ENCODE results near the gene NUTM1. TPM values are rescaled to one million over a fixed set of nuclear protein-coding genes. Genes with fewer than 3 reads are reported as not detected.

Gene NUTM1
- total RNA-seq, 4 donors from 2014 or later = not detected

- WGBS, 2 donors = no CpG with 5 or more reads among the region's 3 CpGs
- Histone ChIP-seq H3K27me3 (no peaks in the 10 kb centered on the region), H3K4me3 (no peak overlapping the region), H3K36me3 (peaks cover 0 to 98% (median 12%) of the 10 kb centered on the region in 3 donors), H3K4me1 (peaks cover 5 to 57% (median 9%) of the 10 kb centered on the region in 3 donors), H3K9me3 (no peaks in the 10 kb centered on the region), H3K27ac (peak overlapping the region in 3 of 4 donors; percentile 68 to 74 (median 69))
- TF ChIP-seq, protein P1, sequence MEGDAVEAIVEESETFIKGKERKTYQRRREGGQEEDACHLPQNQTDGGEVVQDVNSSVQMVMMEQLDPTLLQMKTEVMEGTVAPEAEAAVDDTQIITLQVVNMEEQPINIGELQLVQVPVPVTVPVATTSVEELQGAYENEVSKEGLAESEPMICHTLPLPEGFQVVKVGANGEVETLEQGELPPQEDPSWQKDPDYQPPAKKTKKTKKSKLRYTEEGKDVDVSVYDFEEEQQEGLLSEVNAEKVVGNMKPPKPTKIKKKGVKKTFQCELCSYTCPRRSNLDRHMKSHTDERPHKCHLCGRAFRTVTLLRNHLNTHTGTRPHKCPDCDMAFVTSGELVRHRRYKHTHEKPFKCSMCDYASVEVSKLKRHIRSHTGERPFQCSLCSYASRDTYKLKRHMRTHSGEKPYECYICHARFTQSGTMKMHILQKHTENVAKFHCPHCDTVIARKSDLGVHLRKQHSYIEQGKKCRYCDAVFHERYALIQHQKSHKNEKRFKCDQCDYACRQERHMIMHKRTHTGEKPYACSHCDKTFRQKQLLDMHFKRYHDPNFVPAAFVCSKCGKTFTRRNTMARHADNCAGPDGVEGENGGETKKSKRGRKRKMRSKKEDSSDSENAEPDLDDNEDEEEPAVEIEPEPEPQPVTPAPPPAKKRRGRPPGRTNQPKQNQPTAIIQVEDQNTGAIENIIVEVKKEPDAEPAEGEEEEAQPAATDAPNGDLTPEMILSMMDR (IDR thresholded peaks at IDR 0.05) = no peak
- no peak for TF ChIP-seq POLR2A (IDR thresholded peaks at IDR 0.05)
- intact Hi-C loops (cut with DNase I) = no loop called here
- DNase-seq = no peak
Measured at GRCh38 chr15:34359416-34359815, 16.3 kb downstream of the NUTM1 start.

- Histone ChIP-seq H3K36me3 (peaks cover 0 to 90% (median 12%) of the 10 kb centered on the region in 3 donors), H3K27ac (peak overlapping the region in 3 of 4 donors; percentile 68 to 74 (median 69)), H3K4me3 (no peak overlapping the region), H3K4me1 (peaks cover 5 to 66% (median 10%) of the 10 kb centered on the region in 3 donors), H3K27me3 (no peaks in the 10 kb centered on the region), H3K9me3 (no peaks in the 10 kb centered on the region)
- 60% methylated on average over 1 of the region's 1 CpG; no CpG with 5 or more reads in 1 of the 2 donors for WGBS, 2 donors
- DNase-seq = no peak
- intact Hi-C loops (cut with DNase I) = loop anchor here (10.0 kb wide), 1 partner anchor 125 kb away; no protein-coding TSS in a partner anchor
- TF ChIP-seq POLR2A (IDR thresholded peaks at IDR 0.05) = no peak
- TF ChIP-seq, protein P1 (IDR thresholded peaks at IDR 0.05) = no peak
Measured at GRCh38 chr15:34360298-34360697, 17.2 kb downstream of the NUTM1 start.

GRCh38 chr15:34361278-34361677 is 18.2 kb downstream of the NUTM1 start:
- Histone ChIP-seq H3K9me3 (no peaks in the 10 kb centered on the region), H3K4me3 (no peak overlapping the region), H3K36me3 (peaks cover 0 to 80% (median 12%) of the 10 kb centered on the region in 3 donors), H3K27ac (peak overlapping the region in 3 of 4 donors; percentile 68 to 74 (median 69)), H3K4me1 (peaks cover 8 to 75% (median 18%) of the 10 kb centered on the region in 3 donors), H3K27me3 (no peaks in the 10 kb centered on the region)
- DNase-seq = no peak
- intact Hi-C loops (cut with DNase I) = loop anchor here (10.0 kb wide), 1 partner anchor 126 kb away; no protein-coding TSS in a partner anchor
- no peak for TF ChIP-seq POLR2A (IDR thresholded peaks at IDR 0.05)
- TF ChIP-seq, protein P1 (IDR thresholded peaks at IDR 0.05) = no peak
- WGBS, 2 donors = 86 to 100% methylated on average over 2 to 7 of the region's 7 CpGs

DNA sequence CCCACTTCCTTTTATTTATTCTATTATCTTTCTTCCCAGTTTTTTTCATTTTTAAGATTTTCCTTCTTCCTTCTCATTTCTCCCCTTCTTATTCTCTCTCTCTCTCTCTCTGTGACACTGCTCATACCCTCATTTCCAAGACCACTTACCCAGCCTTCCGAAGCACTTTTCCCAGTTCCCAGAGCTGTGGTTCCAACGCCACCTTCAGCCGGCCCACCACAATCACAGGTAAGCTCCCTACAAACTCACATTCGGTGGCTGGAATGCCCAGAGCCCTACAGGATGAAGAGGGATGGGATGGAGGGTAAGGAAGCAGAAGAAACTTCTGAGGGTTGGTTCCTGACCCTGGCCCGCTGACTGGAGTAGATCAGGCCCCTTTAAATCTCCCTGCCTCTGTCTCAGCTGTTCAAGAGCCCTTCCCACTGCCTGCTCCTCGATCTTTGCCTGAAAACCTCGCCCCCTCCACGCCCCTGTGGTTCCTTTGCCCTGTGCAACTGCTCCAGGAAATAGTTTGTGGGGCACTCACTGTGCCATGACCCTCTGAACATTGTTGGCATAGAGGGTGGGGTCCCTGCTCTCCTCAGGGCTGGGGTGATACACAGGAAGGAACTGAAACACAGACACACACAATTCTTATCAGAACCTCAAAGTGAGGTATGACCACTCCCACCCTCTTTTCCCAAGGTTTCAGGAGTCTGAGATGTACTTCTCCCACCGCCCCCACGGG is 19.1 kb downstream of the NUTM1 start:
- H3K27ac ChIP-seq = peak overlapping the region; percentile 26 to 74 (median 68)
- H3K27me3 ChIP-seq = no peaks in the 10 kb centered on the region
- peaks cover 0 to 70% (median 12%) of the 10 kb centered on the region in 3 donors for H3K36me3 ChIP-seq
- no peak overlapping the region for H3K4me3 ChIP-seq
- TF ChIP-seq, protein P1 (IDR thresholded peaks at IDR 0.05) = no peak
- no peak for TF ChIP-seq POLR2A (IDR thresholded peaks at IDR 0.05)
- H3K4me1 ChIP-seq = peaks cover 8 to 77% (median 18%) of the 10 kb centered on the region in 3 donors
- WGBS, 2 donors = 64 to 74% methylated on average over 5 to 9 of the region's 10 CpGs
- no peaks in the 10 kb centered on the region for H3K9me3 ChIP-seq
- intact Hi-C loops (cut with DNase I) = loop anchor here (10.0 kb wide), 1 partner anchor 127 kb away; no protein-coding TSS in a partner anchor
- DNase-seq = no peak

- no peak for DNase-seq
- peak overlapping the region in 1 of 4 donors; percentile 74 for H3K27ac ChIP-seq
- no peak overlapping the region for H3K4me3 ChIP-seq
- 95 to 98% methylated on average over 8 of the region's 8 CpGs for WGBS, 2 donors
- TF ChIP-seq, protein P1 (IDR thresholded peaks at IDR 0.05) = no peak
- no peak for TF ChIP-seq POLR2A (IDR thresholded peaks at IDR 0.05)
- H3K9me3 ChIP-seq = no peaks in the 10 kb centered on the region
- no peaks in the 10 kb centered on the region for H3K27me3 ChIP-seq
- peaks cover 8 to 85% (median 24%) of the 10 kb centered on the region in 3 donors for H3K4me1 ChIP-seq
- intact Hi-C loops (cut with DNase I) = loop anchor here (10.0 kb wide), 1 partner anchor 129 kb away; no protein-coding TSS in a partner anchor
- H3K36me3 ChIP-seq = peaks cover 0 to 52% (median 12%) of the 10 kb centered on the region in 3 donors
Measured at GRCh38 chr15:34364041-34364440, 20.9 kb downstream of the NUTM1 start.
